HUDEP-2 (cell line): ENCODE measurements around the gene EHD1.
"Not testable (repeated sequence)": the region's sequence is repeated elsewhere in the genome, so short reads cannot be mapped to it uniquely, and the experiment has no call there.

Experiments used
- DNase-seq, 76 experiments: peaks; one replicate each; lab custom pipeline; 2025; ENCODE audit not compliant: unreplicated experiment in 76 of 76; lab: John Stamatoyannopoulos, UW

The EHD1 gene

GRCh38 chr11:64845776-64846129, 32.7 kb downstream of the EHD1 start:
- not testable (repeated sequence) for DNase-seq

GRCh38 chr11:64845129-64845775, 33.2 kb downstream of the EHD1 start:
- no peak for DNase-seq

GRCh38 chr11:64844330-64845128, 33.9 kb downstream of the EHD1 start, which contains the start of gene CDC42BPG:
TSS of gene CDC42BPG (minus strand) at chr11:64844653. CDS start at chr11:64844569, 84 bp downstream.
- peak in 56 of 76 experiments; percentile 2 to 71 (median 42) for DNase-seq

- peak in 12 of 76 experiments; percentile 6 to 39 (median 22) for DNase-seq
These were observed 34.6 kb downstream of the EHD1 start for GRCh38 chr11:64843686-64844329.

GRCh38 chr11:64842851-64843685, 35.4 kb downstream of the EHD1 start:
- peak in 15 of 76 experiments; percentile 5 to 31 (median 21) for DNase-seq

- DNase-seq, result no peak
These were observed 36.1 kb downstream of the EHD1 start for GRCh38 chr11:64842366-64842759.

- no peak for DNase-seq
These were observed 36.6 kb downstream of the EHD1 start for GRCh38 chr11:64841592-64842365.

GRCh38 chr11:64839887-64840782, 38.3 kb downstream of the EHD1 start:
- DNase-seq, result no peak

- no peak for DNase-seq
These were observed 39.1 kb downstream of the EHD1 start for GRCh38 chr11:64839335-64839734.

- no peak for DNase-seq
These were observed 39.7 kb downstream of the EHD1 start for GRCh38 chr11:64838600-64839334.

GRCh38 chr11:64837887-64838351, 40.5 kb downstream of the EHD1 start:
- DNase-seq, result no peak

- no peak for DNase-seq
These were observed 41.9 kb downstream of the EHD1 start for GRCh38 chr11:64836448-64837072.

- no peak for DNase-seq
These were observed 42.6 kb downstream of the EHD1 start for GRCh38 chr11:64835616-64836447.

- no peak for DNase-seq
These were observed 43.5 kb downstream of the EHD1 start for GRCh38 chr11:64834723-64835615.

GRCh38 chr11:64834031-64834722, 44.2 kb downstream of the EHD1 start:
- no peak for DNase-seq
